ENCODE data around the gene TDRD7.

- TF ChIP-seq CTCF (IDR thresholded peaks at IDR 0.05) (no peak), POLR2A (IDR thresholded peaks at IDR 0.05) (no peak)
Observed at GRCh38 chr9:97491216-97491999, 79.5 kb downstream of the TDRD7 start.
